Activated naive CD8-positive, alpha-beta T cell treated with anti-CD3 and anti-CD28 coated beads, Interleukin-2, amount 50 U/mL, for 16 hours (primary cell): ENCODE measurements around the gene GNG13.

Source experiments
- DNase-seq: peaks from one replicate; pipeline ENCODE4 v3.0.0-alpha.2; 2020; ENCODE audit warnings: low read depth, low spot score

The GNG13 gene

GRCh38 chr16:813916-814412 is 13.4 kb upstream of the GNG13 start:
- no peak for DNase-seq

GRCh38 chr16:813204-813915 is 12.8 kb upstream of the GNG13 start:
- DNase-seq: peak; percentile 32

- no peak for DNase-seq
Measured at GRCh38 chr16:808085-808386, 7.5 kb upstream of the GNG13 start.

GRCh38 chr16:807347-808084 is 7.0 kb upstream of the GNG13 start:
- DNase-seq: peak; percentile 60

- DNase-seq: no peak
Measured at GRCh38 chr16:805474-805873, 4.9 kb upstream of the GNG13 start.

- DNase-seq: no peak
Measured at GRCh38 chr16:804193-805048, 3.9 kb upstream of the GNG13 start.

GRCh38 chr16:803754-804080 is 3.2 kb upstream of the GNG13 start:
- no peak for DNase-seq

- no peak for DNase-seq
Measured at GRCh38 chr16:802914-803753, 2.6 kb upstream of the GNG13 start.

- no peak for DNase-seq
Measured at GRCh38 chr16:802461-802860, 1.9 kb upstream of the GNG13 start.

- no peak for DNase-seq
Measured at GRCh38 chr16:801584-802363, 1.2 kb upstream of the GNG13 start.

GRCh38 chr16:800834-801511 is 439 bp upstream of the GNG13 start:
- DNase-seq: no peak

- DNase-seq: no peak
Measured at GRCh38 chr16:799111-799947, 1.2 kb downstream of the GNG13 start.

- DNase-seq: no peak
Measured at GRCh38 chr16:798666-799065, 1.9 kb downstream of the GNG13 start.

GRCh38 chr16:797686-798085 is 2.8 kb downstream of the GNG13 start:
- no peak for DNase-seq

- DNase-seq: no peak
Measured at GRCh38 chr16:797120-797420, 3.5 kb downstream of the GNG13 start.

GRCh38 chr16:796296-797119 is 4.0 kb downstream of the GNG13 start:
- no peak for DNase-seq

GRCh38 chr16:795580-796229 is 4.8 kb downstream of the GNG13 start:
- no peak for DNase-seq

- DNase-seq: no peak
Measured at GRCh38 chr16:794853-795466, 5.6 kb downstream of the GNG13 start.
